ENCODE data around the gene TFPI.

DNA sequence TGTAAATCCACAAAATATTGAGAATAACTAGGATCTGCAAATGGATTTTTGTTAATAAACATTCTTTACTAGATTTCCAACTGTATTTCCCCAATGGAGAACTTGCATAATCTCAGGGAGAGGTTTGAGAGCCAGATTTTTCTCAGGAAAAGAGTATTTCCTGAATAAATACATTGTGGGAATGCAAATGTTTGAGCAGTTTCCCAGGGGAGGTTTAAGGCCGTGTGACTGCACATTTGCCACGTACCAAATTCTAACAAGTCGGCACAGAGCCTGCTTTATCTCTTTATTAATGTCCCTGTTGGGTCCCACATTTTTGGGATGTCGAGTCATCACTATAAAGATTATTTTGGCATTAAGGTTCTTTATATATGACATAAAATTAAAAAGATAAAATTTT, 27.0 kb downstream of the TFPI start:
- TF ChIP-seq CTCF (conservative IDR thresholded peaks at IDR 0.05) (no peak), EZH2 (IDR thresholded peaks at IDR 0.05; ENCODE audit: low read depth) (no peak)

All from PC-9 (cell line).